Natural killer cell (primary cell): ENCODE measurements around the gene EBF4. TPM values are rescaled to one million over a fixed set of nuclear protein-coding genes. Genes with fewer than 3 reads are reported as not detected.
A peak's percentile ranks its signal among the peaks of the same experiment; 100 is the strongest.

ENCODE experiments used
- ATAC-seq, 3 donors: fragments of 150-1000 bp in 2 of 3; fragments of 200-7000 bp in 1 of 3; cut with Tn5 transposase; 1 replicate in 1 of 3; 2 replicates in 2 of 3; pipeline ENCODE4 v1.10.0; 2021; ENCODE audit warnings: mild to moderate bottlenecking in 2 of 3, moderate library complexity in 2 of 3
- DNase-seq, 2 donors: peaks; one replicate each; pipeline versions ENCODE4 v3.0.0 to v3.0.0-alpha.2; 2013 to 2021; ENCODE audit warnings: mixed read lengths in 1 of 2
- H3K27ac ChIP-seq: one replicate; pipeline ENCODE4 v1.5.1; 2013; ENCODE audit warnings: mild to moderate bottlenecking, low read length
- H3K27me3 ChIP-seq: one replicate; pipeline ENCODE4 v1.6.1; 2013; ENCODE audit warnings: low read length; ENCODE audit not compliant: control insufficient read depth, insufficient read depth
- H3K36me3 ChIP-seq: one replicate; pipeline ENCODE4 v1.6.1; 2013; ENCODE audit warnings: low read length; ENCODE audit not compliant: control insufficient read depth, insufficient read depth
- H3K4me1 ChIP-seq: one replicate; pipeline ENCODE4 v1.6.1; 2013; ENCODE audit warnings: low read length; ENCODE audit not compliant: control insufficient read depth, insufficient read depth
- H3K4me3 ChIP-seq: one replicate; pipeline ENCODE4 v1.5.1; 2013; ENCODE audit warnings: low read length
- H3K9me3 ChIP-seq: one replicate; pipeline ENCODE4 v1.6.1; 2013; ENCODE audit warnings: low read length; ENCODE audit not compliant: control insufficient read depth, insufficient read depth
- H3K27ac Mint-ChIP-seq, 2 donors: one replicate each; pipeline ENCODE4 v1.8.0; 2022; ENCODE audit warnings: mild to moderate bottlenecking in 2 of 2, mixed read lengths in 2 of 2, moderate library complexity in 1 of 2
- H3K27me3 Mint-ChIP-seq, 2 donors: one replicate each; pipeline ENCODE4 v1.8.0; 2022; ENCODE audit warnings: low read depth in 2 of 2, mixed read lengths in 2 of 2
- H3K36me3 Mint-ChIP-seq: one replicate; pipeline ENCODE4 v1.8.0; 2022; ENCODE audit warnings: mixed read lengths
- H3K4me1 Mint-ChIP-seq, 2 donors: one replicate each; pipeline ENCODE4 v1.8.0; 2022; ENCODE audit warnings: mixed read lengths in 2 of 2
- H3K4me3 Mint-ChIP-seq: one replicate; pipeline ENCODE4 v1.8.0; 2022; ENCODE audit warnings: mild to moderate bottlenecking, moderate library complexity, mixed read lengths
- H3K9me3 Mint-ChIP-seq, 2 donors: one replicate each; pipeline ENCODE4 v1.8.0; 2022; ENCODE audit warnings: mixed read lengths in 2 of 2
- WGBS: methylation state at CpG from one replicate; pipeline ENCODE4 v1.1.7; 2013; ENCODE audit warnings: missing lambda C conversion rate; ENCODE audit not compliant: insufficient coverage; 5-methylcytosine and 5-hydroxymethylcytosine counted together
- intact Hi-C: fragments of 100-400 bp; cut with micrococcal nuclease; formaldehyde crosslinking; loops from one replicate; pipeline ENCODE4 v1.14.2; 2022
- total RNA-seq, 4 donors: library from RNA; stranded (reverse); fragments of 120-200 nt in 1 of 4; gene quantifications; one replicate each; pipeline versions ENCODE4 v1.2.3 to v1.2.4, GENCODE V29; 2013 to 2022
- TF ChIP-seq, protein P1 (sequence below): fragments of 200-600 bp; IDR thresholded peaks from one replicate; pipeline ENCODE4 v1.8.0; 2022; ENCODE audit warnings: antibody characterized with exemption

Gene EBF4
- total RNA-seq, 3 donors from 2014 or later (not counting 1 experiment from before 2014, with no cell fraction given): 17.1 to 21.7 (median 20.4) TPM

DNA sequence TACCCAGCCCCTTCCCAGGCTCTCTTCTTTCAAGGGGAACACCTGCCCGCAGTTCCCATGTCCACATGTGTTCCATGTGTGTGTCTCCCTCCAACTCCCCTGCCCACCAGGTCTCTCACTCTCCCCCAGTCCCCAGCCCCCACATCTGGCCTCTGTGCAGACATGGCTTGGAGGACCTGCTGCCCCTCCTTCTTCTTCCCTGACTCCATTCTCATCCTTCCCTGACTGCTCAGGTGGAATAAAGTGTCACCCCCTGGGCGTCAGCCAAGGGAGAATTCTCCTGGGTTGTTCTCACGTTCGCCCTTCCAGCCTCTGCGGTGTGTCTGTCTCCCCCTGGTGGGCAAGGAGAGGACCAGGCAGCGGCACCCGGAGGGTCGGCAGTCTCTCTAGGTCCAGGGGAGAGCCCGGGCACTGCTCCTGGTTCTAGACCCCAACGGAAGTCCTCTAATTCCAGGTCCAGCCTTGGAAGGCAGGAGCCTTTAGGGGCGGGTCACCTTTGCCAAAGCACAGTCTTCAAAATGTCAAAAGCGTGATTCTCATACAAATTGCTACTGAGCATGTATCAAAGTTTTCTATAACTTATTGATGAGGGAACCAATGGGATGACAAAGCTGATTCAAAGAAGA lies 50.5 kb downstream of the EBF4 start:
- no peaks in the 10 kb centered on the region for H3K27me3 ChIP-seq
- H3K27ac ChIP-seq: peak overlapping the region; percentile 37
- no peak overlapping the region for H3K4me3 ChIP-seq
- Mint-ChIP-seq H3K9me3 (no peaks in the 10 kb centered on the region), H3K27ac (peak overlapping the region; percentile 91 to 95), H3K4me3 (peak overlapping the region; percentile 90), H3K4me1 (peaks cover 56 to 63% of the 10 kb centered on the region in 2 donors), H3K27me3 (no peaks in the 10 kb centered on the region), H3K36me3 (no peaks in the 10 kb centered on the region)
- intact Hi-C loops: loop anchor here (1.0 to 5.0 kb wide), 3 partner anchors 30 to 109 kb away; no protein-coding TSS in a partner anchor
- WGBS: 8% methylated on average over 12 of the region's 12 CpGs
- no peaks in the 10 kb centered on the region for H3K36me3 ChIP-seq
- ATAC-seq (peak; percentile 64 to 69 (median 67)), DNase-seq (peak; percentile 63 to 91)
- TF ChIP-seq, protein P1, sequence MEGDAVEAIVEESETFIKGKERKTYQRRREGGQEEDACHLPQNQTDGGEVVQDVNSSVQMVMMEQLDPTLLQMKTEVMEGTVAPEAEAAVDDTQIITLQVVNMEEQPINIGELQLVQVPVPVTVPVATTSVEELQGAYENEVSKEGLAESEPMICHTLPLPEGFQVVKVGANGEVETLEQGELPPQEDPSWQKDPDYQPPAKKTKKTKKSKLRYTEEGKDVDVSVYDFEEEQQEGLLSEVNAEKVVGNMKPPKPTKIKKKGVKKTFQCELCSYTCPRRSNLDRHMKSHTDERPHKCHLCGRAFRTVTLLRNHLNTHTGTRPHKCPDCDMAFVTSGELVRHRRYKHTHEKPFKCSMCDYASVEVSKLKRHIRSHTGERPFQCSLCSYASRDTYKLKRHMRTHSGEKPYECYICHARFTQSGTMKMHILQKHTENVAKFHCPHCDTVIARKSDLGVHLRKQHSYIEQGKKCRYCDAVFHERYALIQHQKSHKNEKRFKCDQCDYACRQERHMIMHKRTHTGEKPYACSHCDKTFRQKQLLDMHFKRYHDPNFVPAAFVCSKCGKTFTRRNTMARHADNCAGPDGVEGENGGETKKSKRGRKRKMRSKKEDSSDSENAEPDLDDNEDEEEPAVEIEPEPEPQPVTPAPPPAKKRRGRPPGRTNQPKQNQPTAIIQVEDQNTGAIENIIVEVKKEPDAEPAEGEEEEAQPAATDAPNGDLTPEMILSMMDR: peak; percentile 85
- peaks cover 62% of the 10 kb centered on the region for H3K4me1 ChIP-seq
- no peaks in the 10 kb centered on the region for H3K9me3 ChIP-seq

GRCh38 chr20:2745060-2745910 lies 52.7 kb downstream of the EBF4 start:
- WGBS: 63% methylated on average over 12 of the region's 12 CpGs
- Histone ChIP-seq H3K9me3 (no peaks in the 10 kb centered on the region), H3K27me3 (no peaks in the 10 kb centered on the region), H3K4me3 (no peak overlapping the region), H3K36me3 (no peaks in the 10 kb centered on the region), H3K4me1 (peaks cover 44% of the 10 kb centered on the region), H3K27ac (no peak overlapping the region)
- no peaks in the 10 kb centered on the region for H3K36me3 Mint-ChIP-seq
- DNase-seq (no peak), ATAC-seq (no peak)
- intact Hi-C loops: no loop called here
- no peak overlapping the region for H3K27ac Mint-ChIP-seq
- H3K9me3 Mint-ChIP-seq: no peaks in the 10 kb centered on the region
- no peak overlapping the region for H3K4me3 Mint-ChIP-seq
- TF ChIP-seq, protein P1: no peak
- H3K27me3 Mint-ChIP-seq: peaks cover 0 to 3% of the 10 kb centered on the region in 2 donors
- H3K4me1 Mint-ChIP-seq: peaks cover 43 to 49% of the 10 kb centered on the region in 2 donors

DNA sequence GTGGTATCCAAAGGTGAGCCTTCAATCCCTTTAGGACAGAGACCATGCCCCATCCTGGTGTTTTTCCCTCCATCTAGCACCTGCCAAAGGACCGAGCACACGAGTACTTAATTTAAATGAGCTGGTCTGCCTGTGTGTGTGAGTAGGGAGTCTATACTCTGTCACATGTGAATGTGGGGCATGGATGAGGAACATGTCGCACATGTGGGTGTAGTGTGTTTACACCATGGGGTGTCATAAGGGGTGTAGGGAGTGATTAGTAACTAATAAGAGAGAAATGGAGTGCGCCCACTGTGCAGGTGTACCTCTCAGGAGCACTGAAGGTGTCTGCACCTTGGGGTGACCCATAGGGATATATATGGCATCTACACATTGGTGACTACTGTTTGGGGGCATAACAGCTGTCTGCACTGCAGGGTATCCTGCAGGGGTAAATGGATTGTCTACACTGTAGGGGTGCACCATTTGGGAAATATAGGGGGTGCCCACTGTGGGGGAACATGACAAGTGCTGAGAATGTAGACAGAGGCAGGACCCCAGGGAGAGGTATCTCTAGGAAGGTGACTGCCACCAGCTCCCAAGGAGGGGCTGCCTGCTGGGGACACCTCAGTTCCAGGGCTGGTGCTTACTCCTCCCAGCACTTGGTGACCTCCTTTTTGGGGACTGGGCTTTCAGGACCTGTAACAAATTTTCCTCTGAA lies 53.5 kb downstream of the EBF4 start:
- Mint-ChIP-seq H3K4me1 (peaks cover 43 to 49% of the 10 kb centered on the region in 2 donors), H3K36me3 (no peaks in the 10 kb centered on the region), H3K9me3 (no peaks in the 10 kb centered on the region), H3K27ac (no peak overlapping the region), H3K4me3 (no peak overlapping the region), H3K27me3 (peaks cover 0 to 6% of the 10 kb centered on the region in 2 donors)
- Histone ChIP-seq H3K36me3 (no peaks in the 10 kb centered on the region), H3K4me1 (peaks cover 44% of the 10 kb centered on the region), H3K4me3 (no peak overlapping the region), H3K27me3 (no peaks in the 10 kb centered on the region), H3K9me3 (no peaks in the 10 kb centered on the region), H3K27ac (no peak overlapping the region)
- ATAC-seq (no peak), DNase-seq (no peak)
- 86% methylated on average over 4 of the region's 4 CpGs for WGBS
- TF ChIP-seq, protein P1: no peak
- intact Hi-C loops: no loop called here
